Neural crest cell (in vitro differentiated cells): ENCODE data around the gene TM4SF1. TPM values are rescaled to one million over a fixed set of nuclear protein-coding genes. Genes with fewer than 3 reads are reported as not detected.

Experiments used
- DNase-seq: peaks from one replicate; pipeline ENCODE4 v3.0.0; 2021; ENCODE audit warnings: low read depth, mixed read lengths, low spot score
- H3K27ac Mint-ChIP-seq: one replicate; pipeline ENCODE4 v1.8.0; 2021; ENCODE audit warnings: mild to moderate bottlenecking, mixed read lengths; ENCODE audit not compliant: unreplicated experiment
- H3K27me3 Mint-ChIP-seq: 2 replicates; pipeline ENCODE4 v1.8.0; 2021; ENCODE audit warnings: low read depth, mild to moderate bottlenecking, mixed read lengths
- H3K36me3 Mint-ChIP-seq: 2 replicates; pipeline ENCODE4 v1.8.0; 2021; ENCODE audit warnings: low read depth, mild to moderate bottlenecking, mixed read lengths
- H3K4me1 Mint-ChIP-seq: 2 replicates; pipeline ENCODE4 v1.8.0; 2021; ENCODE audit warnings: mixed read lengths
- H3K4me3 Mint-ChIP-seq: one replicate; pipeline ENCODE4 v1.8.0; 2021; ENCODE audit warnings: mild to moderate bottlenecking, mixed read lengths
- H3K9me3 Mint-ChIP-seq: 2 replicates; pipeline ENCODE4 v1.8.0; 2021; ENCODE audit warnings: mixed read lengths
- total RNA-seq: library from RNA; stranded (reverse); gene quantifications from 2 replicates; pipeline ENCODE4 v1.2.1, GENCODE V29; 2021
- TF ChIP-seq, protein P1 (sequence below): fragments of 200-600 bp; sonication (generic); conservative IDR thresholded peaks from 2 replicates; pipeline ENCODE4 v1.5.0; 2021; ENCODE audit warnings: antibody characterized with exemption, mild to moderate bottlenecking

TM4SF1 gene
- total RNA-seq, 1 donor from 2014 or later: not detected

DNA sequence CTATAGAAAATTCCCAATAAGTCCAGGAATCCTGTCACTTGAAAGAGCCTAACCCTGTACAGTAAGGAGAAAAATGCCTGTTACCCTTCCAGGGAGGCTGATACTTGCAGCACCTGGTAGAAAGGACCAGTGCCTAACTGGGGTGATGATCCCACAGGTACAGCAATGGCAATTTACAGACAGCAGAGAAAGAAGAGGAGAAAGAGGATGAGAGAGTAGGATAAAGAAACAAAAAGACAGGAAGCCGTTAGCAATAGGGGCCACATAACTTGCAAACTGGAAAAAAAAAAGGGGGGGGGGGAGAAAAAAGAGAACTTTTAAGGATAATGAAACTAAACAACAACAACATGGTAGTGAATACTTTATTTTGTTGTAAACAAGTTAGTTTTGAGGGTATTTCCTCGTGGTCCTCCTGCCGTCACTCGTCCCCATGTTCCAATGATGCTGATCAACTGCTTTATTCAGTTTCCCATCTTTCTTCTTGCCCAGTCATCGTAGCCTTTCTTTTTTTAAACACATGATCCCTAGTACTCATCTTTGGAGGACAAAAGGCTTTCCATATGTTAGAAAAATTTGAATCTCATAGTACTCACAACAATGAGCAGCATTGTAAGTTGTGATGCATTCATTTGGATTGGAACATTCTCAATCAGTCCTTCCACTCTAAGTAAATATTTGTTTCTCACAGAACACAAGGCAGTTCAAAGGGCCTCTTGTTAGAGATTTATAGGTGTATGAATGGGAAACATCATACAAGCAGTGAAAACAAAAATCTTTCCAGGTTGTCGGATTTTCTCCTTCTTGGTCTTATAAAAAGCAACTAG, 8.6 kb downstream of the TM4SF1 start:
- H3K4me1 Mint-ChIP-seq: peaks cover 23% of the 10 kb centered on the region
- DNase-seq: no peak
- no peaks in the 10 kb centered on the region for H3K36me3 Mint-ChIP-seq
- TF ChIP-seq, protein P1, sequence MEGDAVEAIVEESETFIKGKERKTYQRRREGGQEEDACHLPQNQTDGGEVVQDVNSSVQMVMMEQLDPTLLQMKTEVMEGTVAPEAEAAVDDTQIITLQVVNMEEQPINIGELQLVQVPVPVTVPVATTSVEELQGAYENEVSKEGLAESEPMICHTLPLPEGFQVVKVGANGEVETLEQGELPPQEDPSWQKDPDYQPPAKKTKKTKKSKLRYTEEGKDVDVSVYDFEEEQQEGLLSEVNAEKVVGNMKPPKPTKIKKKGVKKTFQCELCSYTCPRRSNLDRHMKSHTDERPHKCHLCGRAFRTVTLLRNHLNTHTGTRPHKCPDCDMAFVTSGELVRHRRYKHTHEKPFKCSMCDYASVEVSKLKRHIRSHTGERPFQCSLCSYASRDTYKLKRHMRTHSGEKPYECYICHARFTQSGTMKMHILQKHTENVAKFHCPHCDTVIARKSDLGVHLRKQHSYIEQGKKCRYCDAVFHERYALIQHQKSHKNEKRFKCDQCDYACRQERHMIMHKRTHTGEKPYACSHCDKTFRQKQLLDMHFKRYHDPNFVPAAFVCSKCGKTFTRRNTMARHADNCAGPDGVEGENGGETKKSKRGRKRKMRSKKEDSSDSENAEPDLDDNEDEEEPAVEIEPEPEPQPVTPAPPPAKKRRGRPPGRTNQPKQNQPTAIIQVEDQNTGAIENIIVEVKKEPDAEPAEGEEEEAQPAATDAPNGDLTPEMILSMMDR: no peak
- H3K9me3 Mint-ChIP-seq: no peaks in the 10 kb centered on the region
- peaks cover 27% of the 10 kb centered on the region for H3K27me3 Mint-ChIP-seq
- no peak overlapping the region for H3K4me3 Mint-ChIP-seq
- H3K27ac Mint-ChIP-seq: no peak overlapping the region

DNA sequence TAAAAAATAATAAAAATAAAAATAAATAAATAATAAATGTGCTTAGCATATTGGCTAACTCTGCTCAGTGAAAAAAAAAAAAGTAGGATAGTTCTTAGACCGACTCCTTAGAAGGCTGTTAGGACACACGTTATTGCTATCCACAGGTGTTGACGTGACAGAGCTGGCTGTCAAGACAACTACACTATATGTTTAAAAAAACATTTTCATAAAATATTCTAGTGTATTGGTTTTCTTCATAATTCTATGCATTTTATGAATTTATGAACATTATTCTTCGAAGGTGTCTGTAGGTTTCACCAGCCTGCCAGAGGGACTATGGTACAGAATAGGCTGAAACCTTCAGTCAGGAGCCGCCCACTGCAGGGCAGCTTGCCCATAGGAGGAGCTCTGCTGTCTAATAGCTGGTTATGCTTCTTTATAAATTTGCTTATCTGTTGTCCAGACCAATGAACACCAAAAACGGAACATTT, 9.2 kb downstream of the TM4SF1 start:
- Mint-ChIP-seq H3K36me3 (no peaks in the 10 kb centered on the region), H3K4me1 (peaks cover 23% of the 10 kb centered on the region), H3K27me3 (peaks cover 28% of the 10 kb centered on the region), H3K4me3 (no peak overlapping the region), H3K9me3 (no peaks in the 10 kb centered on the region), H3K27ac (no peak overlapping the region)
- TF ChIP-seq, protein P1: no peak
- no peak for DNase-seq

DNA sequence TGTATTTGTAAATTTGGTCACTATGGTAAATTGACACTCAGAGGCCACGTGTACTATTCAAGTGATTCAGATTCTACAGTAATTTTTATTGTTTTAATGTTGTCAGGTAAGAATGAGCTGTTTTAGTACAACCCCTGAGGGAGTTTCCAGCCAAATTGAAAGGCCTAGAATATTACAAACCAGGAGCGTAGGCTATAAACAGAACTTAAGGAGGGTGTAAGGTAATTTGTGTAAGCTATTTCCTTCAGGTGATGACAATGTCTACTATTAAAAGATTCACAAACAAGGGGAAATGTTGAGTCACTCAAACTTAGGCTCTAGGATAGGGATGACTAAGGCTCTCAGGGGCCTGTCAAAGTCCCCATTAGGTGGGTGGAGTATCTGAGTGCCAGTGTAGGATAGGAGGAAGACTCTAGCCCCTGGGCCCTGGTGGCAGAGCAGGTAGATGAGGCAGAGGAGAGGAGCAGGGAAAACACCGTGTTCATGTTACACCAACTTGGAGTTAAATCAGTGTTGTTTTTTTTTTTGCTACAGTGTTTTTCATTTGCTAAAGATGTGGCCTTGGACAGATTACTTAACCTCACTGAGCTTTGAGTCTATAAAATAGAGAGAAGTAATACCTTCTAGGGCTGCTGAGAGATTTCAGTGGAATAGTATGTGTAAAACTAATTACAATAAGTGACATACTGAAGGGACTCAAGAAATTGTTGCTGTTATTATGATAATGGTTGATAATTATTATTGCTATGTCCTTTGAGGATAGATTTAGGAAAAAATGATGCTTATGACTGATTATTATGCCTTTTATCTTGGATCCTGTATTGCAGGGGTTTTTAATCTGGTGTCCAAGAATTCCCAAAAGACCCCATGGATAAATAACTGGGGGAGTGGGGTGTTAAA, 10.3 kb downstream of the TM4SF1 start:
- TF ChIP-seq, protein P1: no peak
- peaks cover 33% of the 10 kb centered on the region for H3K27me3 Mint-ChIP-seq
- no peak for DNase-seq
- no peaks in the 10 kb centered on the region for H3K9me3 Mint-ChIP-seq
- H3K36me3 Mint-ChIP-seq: no peaks in the 10 kb centered on the region
- H3K4me3 Mint-ChIP-seq: no peak overlapping the region
- H3K4me1 Mint-ChIP-seq: peaks cover 23% of the 10 kb centered on the region
- H3K27ac Mint-ChIP-seq: no peak overlapping the region

DNA sequence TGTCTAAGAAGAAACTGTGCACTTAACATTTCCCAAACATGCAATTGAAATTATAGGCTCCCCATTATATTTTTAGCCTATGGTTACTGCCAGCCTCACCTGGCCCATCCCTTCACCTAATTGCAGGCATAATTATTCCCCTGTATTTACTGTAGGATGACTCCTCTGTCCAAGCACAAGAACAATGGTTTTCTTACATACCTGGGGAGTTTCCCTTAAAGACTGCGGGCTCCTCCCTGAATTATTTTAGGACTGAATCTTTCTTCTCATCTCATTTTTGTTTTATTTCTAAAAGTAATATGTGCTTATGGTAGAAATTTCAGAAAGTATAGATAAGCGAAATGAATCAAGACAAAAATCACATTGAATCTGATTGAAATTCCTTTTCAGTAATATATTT, 11.4 kb downstream of the TM4SF1 start:
- H3K27ac Mint-ChIP-seq: no peak overlapping the region
- H3K4me3 Mint-ChIP-seq: no peak overlapping the region
- TF ChIP-seq, protein P1: no peak
- H3K4me1 Mint-ChIP-seq: peaks cover 23% of the 10 kb centered on the region
- no peaks in the 10 kb centered on the region for H3K9me3 Mint-ChIP-seq
- no peak for DNase-seq
- H3K27me3 Mint-ChIP-seq: peaks cover 44% of the 10 kb centered on the region
- no peaks in the 10 kb centered on the region for H3K36me3 Mint-ChIP-seq

DNA sequence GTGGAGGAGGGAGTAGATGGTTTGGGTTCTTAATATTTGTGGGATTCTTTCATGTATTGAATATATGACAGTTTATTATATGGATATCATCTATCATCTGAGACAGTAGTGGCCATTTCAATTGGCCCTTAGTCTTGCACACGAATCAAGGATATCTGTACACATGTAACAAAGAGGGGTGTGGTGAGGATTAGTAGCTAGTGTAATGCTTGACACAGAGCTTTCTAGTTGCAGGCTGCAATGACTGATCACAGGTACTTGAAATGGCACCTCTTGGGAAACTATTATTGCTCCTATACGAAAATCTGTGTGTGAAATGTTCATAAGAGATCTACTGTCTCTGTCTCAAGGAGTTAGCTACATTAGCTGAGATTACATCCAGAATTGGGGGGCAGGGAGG, 12.8 kb downstream of the TM4SF1 start:
- H3K9me3 Mint-ChIP-seq: no peaks in the 10 kb centered on the region
- H3K4me1 Mint-ChIP-seq: peaks cover 12% of the 10 kb centered on the region
- no peaks in the 10 kb centered on the region for H3K36me3 Mint-ChIP-seq
- no peak for DNase-seq
- H3K4me3 Mint-ChIP-seq: no peak overlapping the region
- TF ChIP-seq, protein P1: no peak
- H3K27me3 Mint-ChIP-seq: peaks cover 50% of the 10 kb centered on the region
- H3K27ac Mint-ChIP-seq: no peak overlapping the region
